SK-N-MC (cell line): Measurements from ENCODE around the gene HPCAL4.

ENCODE experiments used
- EZH2 ChIP-seq: fragments of 200-600 bp; sonication (generic); IDR thresholded peaks from one replicate; pipeline ENCODE4 v1.6.1; 2017; ENCODE audit warnings: antibody characterized with exemption
- POLR2AphosphoS5 ChIP-seq: IDR thresholded peaks from 2 replicates; pipeline ENCODE4 v1.6.1; 2012; ENCODE audit warnings: mild to moderate bottlenecking, low read depth, low read length, borderline replicate concordance

GRCh38 chr1:39654291-39654690 is 36.9 kb downstream of the HPCAL4 start:
- TF ChIP-seq EZH2 (no peak), POLR2AphosphoS5 (no peak)
